ENCODE data around the gene TPPP2.
"Not testable (repeated sequence)": the region's sequence is repeated elsewhere in the genome, so short reads cannot be mapped to it uniquely, and the experiment has no call there.

The TPPP2 gene

GRCh38 chr14:21009721-21010120 lies 20.3 kb upstream of the TPPP2 start:
- H3K9me3 ChIP-seq (replicated peaks in 1 of 2; ENCODE audit: control insufficient read depth in 2 of 2, insufficient read depth in 1 of 2, low read depth in 1 of 2, low read length in 2 of 2); H2BK120ac ChIP-seq (ENCODE audit: low read depth, low read length); H2AK5ac ChIP-seq (ENCODE audit: low read depth, low read length); H3K79me1 ChIP-seq (ENCODE audit: low read depth, low read length); H3K4me1 ChIP-seq (ENCODE audit: control insufficient read depth in 2 of 2, insufficient read depth in 1 of 2, low read depth in 1 of 2, low read length in 2 of 2); DNase-seq (ENCODE audit: low spot score); H2BK15ac ChIP-seq (ENCODE audit: low read length); H3K14ac ChIP-seq (ENCODE audit: low read length); H4K8ac ChIP-seq (ENCODE audit: low read depth, low read length); H2BK5ac ChIP-seq (ENCODE audit: low read length); H3K36me3 ChIP-seq (replicated peaks in 1 of 2; ENCODE audit: control insufficient read depth in 2 of 2, insufficient read depth in 2 of 2, low read length in 2 of 2); H3K4me3 ChIP-seq (ENCODE audit: low read length in 2 of 2); H3K23ac ChIP-seq (ENCODE audit: low read depth, low read length, poor library complexity); H3K4ac ChIP-seq (ENCODE audit: low read length); H3K18ac ChIP-seq (ENCODE audit: low read length); H3K4me2 ChIP-seq (ENCODE audit: insufficient read depth, low read length, poor library complexity, severe bottlenecking); H3K9ac ChIP-seq (ENCODE audit: low read depth, low read length, poor library complexity); H4K91ac ChIP-seq (ENCODE audit: low read depth, low read length, poor library complexity); H2BK12ac ChIP-seq (ENCODE audit: low read length): not testable (repeated sequence)
- peaks cover 0 to 11% (median 0%) of the 10 kb centered on the region in 3 experiments for H3K27me3 ChIP-seq (ENCODE audit: control insufficient read depth in 3 of 3, insufficient read depth in 3 of 3, low read depth in 1 of 3, low read length in 3 of 3)
- H3K27ac ChIP-seq (replicated peaks; ENCODE audit: low read length) = peak overlapping the region; percentile 55
- peak overlapping the region; percentile 69 for H2AFZ ChIP-seq (ENCODE audit: low read length)
- no CpG with 5 or more reads among the region's 3 CpGs for WGBS, 2 donors (ENCODE audit: extremely low coverage in 2 of 2, insufficient read length in 2 of 2, insufficient replicate concordance in 1 of 2)

- H3K4me3 ChIP-seq (ENCODE audit: low read length in 2 of 2) = no peak overlapping the region
- no CpG with 5 or more reads among the region's 1 CpG for WGBS, 2 donors (ENCODE audit: extremely low coverage in 2 of 2, insufficient read length in 2 of 2, insufficient replicate concordance in 1 of 2)
- H3K79me1 ChIP-seq (ENCODE audit: low read depth, low read length) = no peaks in the 10 kb centered on the region
- DNase-seq (ENCODE audit: low spot score) = no peak
- no peaks in the 10 kb centered on the region for H3K36me3 ChIP-seq (replicated peaks in 1 of 2; ENCODE audit: control insufficient read depth in 2 of 2, insufficient read depth in 2 of 2, low read length in 2 of 2)
- no peak overlapping the region for H4K91ac ChIP-seq (ENCODE audit: low read depth, low read length, poor library complexity)
- no peak overlapping the region for H2BK120ac ChIP-seq (ENCODE audit: low read depth, low read length)
- no peak overlapping the region for H2BK5ac ChIP-seq (ENCODE audit: low read length)
- H2BK15ac ChIP-seq (ENCODE audit: low read length) = no peak overlapping the region
- H3K9ac ChIP-seq (ENCODE audit: low read depth, low read length, poor library complexity) = no peak overlapping the region
- no peak overlapping the region for H3K23ac ChIP-seq (ENCODE audit: low read depth, low read length, poor library complexity)
- no peak overlapping the region for H3K4me2 ChIP-seq (ENCODE audit: insufficient read depth, low read length, poor library complexity, severe bottlenecking)
- no peaks in the 10 kb centered on the region for H3K9me3 ChIP-seq (replicated peaks in 1 of 2; ENCODE audit: control insufficient read depth in 2 of 2, insufficient read depth in 1 of 2, low read depth in 1 of 2, low read length in 2 of 2)
- H3K27ac ChIP-seq (replicated peaks; ENCODE audit: low read length) = no peak overlapping the region
- H2BK12ac ChIP-seq (ENCODE audit: low read length) = no peak overlapping the region
- no peak overlapping the region for H4K8ac ChIP-seq (ENCODE audit: low read depth, low read length)
- H3K4ac ChIP-seq (ENCODE audit: low read length) = no peak overlapping the region
- H3K4me1 ChIP-seq (ENCODE audit: control insufficient read depth in 2 of 2, insufficient read depth in 1 of 2, low read depth in 1 of 2, low read length in 2 of 2) = peaks cover 6 to 9% of the 10 kb centered on the region in 2 donors
- H2AFZ ChIP-seq (ENCODE audit: low read length) = no peak overlapping the region
- H3K14ac ChIP-seq (ENCODE audit: low read length) = no peak overlapping the region
- no peak overlapping the region for H2AK5ac ChIP-seq (ENCODE audit: low read depth, low read length)
- H3K18ac ChIP-seq (ENCODE audit: low read length) = no peak overlapping the region
- H3K27me3 ChIP-seq (ENCODE audit: control insufficient read depth in 3 of 3, insufficient read depth in 3 of 3, low read depth in 1 of 3, low read length in 3 of 3) = peaks cover 0 to 11% (median 0%) of the 10 kb centered on the region in 3 experiments
Observed at GRCh38 chr14:21011136-21011535, 18.9 kb upstream of the TPPP2 start.

GRCh38 chr14:21014761-21015190 lies 15.2 kb upstream of the TPPP2 start:
- H3K18ac ChIP-seq (ENCODE audit: low read length) = no peak overlapping the region
- H2AK5ac ChIP-seq (ENCODE audit: low read depth, low read length) = no peak overlapping the region
- H4K91ac ChIP-seq (ENCODE audit: low read depth, low read length, poor library complexity) = no peak overlapping the region
- H2AFZ ChIP-seq (ENCODE audit: low read length) = peak overlapping the region; percentile 42
- peaks cover 0 to 3% of the 10 kb centered on the region in 2 donors for H3K4me1 ChIP-seq (ENCODE audit: control insufficient read depth in 2 of 2, insufficient read depth in 1 of 2, low read depth in 1 of 2, low read length in 2 of 2)
- no peaks in the 10 kb centered on the region for H3K79me1 ChIP-seq (ENCODE audit: low read depth, low read length)
- no peak overlapping the region for H2BK5ac ChIP-seq (ENCODE audit: low read length)
- no peak overlapping the region for H3K9ac ChIP-seq (ENCODE audit: low read depth, low read length, poor library complexity)
- peak; percentile 88 for DNase-seq (ENCODE audit: low spot score)
- WGBS, 2 donors (ENCODE audit: extremely low coverage in 2 of 2, insufficient read length in 2 of 2, insufficient replicate concordance in 1 of 2) = no CpG with 5 or more reads among the region's 4 CpGs
- H3K4me3 ChIP-seq (ENCODE audit: low read length in 2 of 2) = no peak overlapping the region
- no peak overlapping the region for H3K14ac ChIP-seq (ENCODE audit: low read length)
- H3K4me2 ChIP-seq (ENCODE audit: insufficient read depth, low read length, poor library complexity, severe bottlenecking) = no peak overlapping the region
- no peak overlapping the region for H3K4ac ChIP-seq (ENCODE audit: low read length)
- no peaks in the 10 kb centered on the region for H3K36me3 ChIP-seq (replicated peaks in 1 of 2; ENCODE audit: control insufficient read depth in 2 of 2, insufficient read depth in 2 of 2, low read length in 2 of 2)
- peaks cover 0 to 3% of the 10 kb centered on the region in 2 donors for H3K9me3 ChIP-seq (replicated peaks in 1 of 2; ENCODE audit: control insufficient read depth in 2 of 2, insufficient read depth in 1 of 2, low read depth in 1 of 2, low read length in 2 of 2)
- peaks cover 0 to 18% (median 0%) of the 10 kb centered on the region in 3 experiments for H3K27me3 ChIP-seq (ENCODE audit: control insufficient read depth in 3 of 3, insufficient read depth in 3 of 3, low read depth in 1 of 3, low read length in 3 of 3)
- no peak overlapping the region for H2BK15ac ChIP-seq (ENCODE audit: low read length)
- no peak overlapping the region for H2BK12ac ChIP-seq (ENCODE audit: low read length)
- no peak overlapping the region for H3K23ac ChIP-seq (ENCODE audit: low read depth, low read length, poor library complexity)
- no peak overlapping the region for H4K8ac ChIP-seq (ENCODE audit: low read depth, low read length)
- no peak overlapping the region for H3K27ac ChIP-seq (replicated peaks; ENCODE audit: low read length)
- H2BK120ac ChIP-seq (ENCODE audit: low read depth, low read length) = no peak overlapping the region

- WGBS, 2 donors (ENCODE audit: extremely low coverage in 2 of 2, insufficient read length in 2 of 2, insufficient replicate concordance in 1 of 2) = no CpG with 5 or more reads among the region's 6 CpGs
- no peak for DNase-seq (ENCODE audit: low spot score)
- H3K4me3 ChIP-seq (ENCODE audit: low read length in 2 of 2) = no peak overlapping the region
Observed at GRCh38 chr14:21015312-21015711, 14.7 kb upstream of the TPPP2 start.

More at GRCh38 chr14:21015312-21015711, 14.7 kb upstream of the TPPP2 start:
- Histone ChIP-seq H3K9ac (ENCODE audit: low read depth, low read length, poor library complexity) (no peak overlapping the region), H4K91ac (ENCODE audit: low read depth, low read length, poor library complexity) (no peak overlapping the region), H2AFZ (ENCODE audit: low read length) (no peak overlapping the region), H4K8ac (ENCODE audit: low read depth, low read length) (no peak overlapping the region), H3K14ac (ENCODE audit: low read length) (no peak overlapping the region), H2BK120ac (ENCODE audit: low read depth, low read length) (no peak overlapping the region), H2BK15ac (ENCODE audit: low read length) (no peak overlapping the region), H2BK5ac (ENCODE audit: low read length) (no peak overlapping the region), H3K9me3 (replicated peaks in 1 of 2; ENCODE audit: control insufficient read depth in 2 of 2, insufficient read depth in 1 of 2, low read depth in 1 of 2, low read length in 2 of 2) (peaks cover 0 to 3% of the 10 kb centered on the region in 2 donors), H3K27me3 (ENCODE audit: control insufficient read depth in 3 of 3, insufficient read depth in 3 of 3, low read depth in 1 of 3, low read length in 3 of 3) (peaks cover 0 to 19% (median 0%) of the 10 kb centered on the region in 3 experiments), H3K36me3 (replicated peaks in 1 of 2; ENCODE audit: control insufficient read depth in 2 of 2, insufficient read depth in 2 of 2, low read length in 2 of 2) (no peaks in the 10 kb centered on the region), H3K27ac (replicated peaks; ENCODE audit: low read length) (no peak overlapping the region), H3K4ac (ENCODE audit: low read length) (no peak overlapping the region), H3K4me2 (ENCODE audit: insufficient read depth, low read length, poor library complexity, severe bottlenecking) (no peak overlapping the region), H3K23ac (ENCODE audit: low read depth, low read length, poor library complexity) (no peak overlapping the region), H3K79me1 (ENCODE audit: low read depth, low read length) (no peaks in the 10 kb centered on the region), H2BK12ac (ENCODE audit: low read length) (no peak overlapping the region), H2AK5ac (ENCODE audit: low read depth, low read length) (no peak overlapping the region), H3K18ac (ENCODE audit: low read length) (no peak overlapping the region), H3K4me1 (ENCODE audit: control insufficient read depth in 2 of 2, insufficient read depth in 1 of 2, low read depth in 1 of 2, low read length in 2 of 2) (peaks cover 0 to 3% of the 10 kb centered on the region in 2 donors)

All from neuronal stem cell (in vitro differentiated cells).